Suprapubic skin (tissue), 4 donors: Measurements from ENCODE around the gene ANO9. TPM values are rescaled to one million over a fixed set of nuclear protein-coding genes. Genes with fewer than 3 reads are reported as not detected.

Experiments
- DNase-seq, 2 donors: peaks; one replicate each; pipeline ENCODE4 v3.0.0-alpha.2; 2019; ENCODE audit warnings: low spot score in 2 of 2
- H3K27ac ChIP-seq: fragments of 200-600 bp; sonication (generic); one replicate; pipeline ENCODE4 v1.5.1; 2019
- H3K27me3 ChIP-seq: fragments of 200-600 bp; sonication (generic); one replicate; pipeline ENCODE4 v1.5.1; 2019
- H3K36me3 ChIP-seq: fragments of 200-600 bp; sonication (generic); one replicate; pipeline ENCODE4 v1.5.1; 2019
- H3K4me1 ChIP-seq: fragments of 200-600 bp; sonication (generic); one replicate; pipeline ENCODE4 v1.5.1; 2019
- H3K4me3 ChIP-seq: fragments of 200-600 bp; sonication (generic); one replicate; pipeline ENCODE4 v1.5.1; 2019; ENCODE audit warnings: mild to moderate bottlenecking
- H3K9me3 ChIP-seq: fragments of 200-600 bp; sonication (generic); one replicate; pipeline ENCODE4 v1.5.1; 2019
- EP300 ChIP-seq: sonication (generic); formaldehyde crosslinking; IDR thresholded peaks from one replicate; pipeline ENCODE4 v1.6.1; 2017; ENCODE audit warnings: antibody characterized with exemption
- POLR2A ChIP-seq, 2 donors: fragments of 450-650 bp; IDR thresholded peaks; one replicate each; pipeline ENCODE4 v1.6.1; 2017; ENCODE audit warnings: antibody characterized with exemption in 2 of 2, mild to moderate bottlenecking in 2 of 2, moderate library complexity in 2 of 2
- POLR2AphosphoS5 ChIP-seq, 3 donors: sonication (generic); formaldehyde crosslinking; IDR thresholded peaks; one replicate each; pipeline ENCODE4 v1.6.1; 2017; ENCODE audit warnings: antibody characterized with exemption in 3 of 3
- WGBS: methylation state at CpG from one replicate; pipeline ENCODE4 v1.1.5; 2018; 5-methylcytosine and 5-hydroxymethylcytosine counted together
- total RNA-seq, 4 donors: library from RNA; depleted of rRNA; stranded (reverse); fragments of >200 nt; gene quantifications; one replicate each; pipeline ENCODE4 v1.1.0, GENCODE V29; 2016
- TF ChIP-seq, protein P1 (sequence below), 2 donors: fragments of 200-600 bp in 1 of 2; fragments of 450-650 bp in 1 of 2; sonication (generic) in 1 of 2; IDR thresholded peaks; one replicate each; pipeline ENCODE4 v1.5.1; 2016 to 2019; ENCODE audit warnings: antibody characterized with exemption in 2 of 2, mild to moderate bottlenecking in 1 of 2, moderate library complexity in 1 of 2

Gene ANO9
- total RNA-seq, 4 donors from 2014 or later = 76.8 to 166 (median 103) TPM

DNA sequence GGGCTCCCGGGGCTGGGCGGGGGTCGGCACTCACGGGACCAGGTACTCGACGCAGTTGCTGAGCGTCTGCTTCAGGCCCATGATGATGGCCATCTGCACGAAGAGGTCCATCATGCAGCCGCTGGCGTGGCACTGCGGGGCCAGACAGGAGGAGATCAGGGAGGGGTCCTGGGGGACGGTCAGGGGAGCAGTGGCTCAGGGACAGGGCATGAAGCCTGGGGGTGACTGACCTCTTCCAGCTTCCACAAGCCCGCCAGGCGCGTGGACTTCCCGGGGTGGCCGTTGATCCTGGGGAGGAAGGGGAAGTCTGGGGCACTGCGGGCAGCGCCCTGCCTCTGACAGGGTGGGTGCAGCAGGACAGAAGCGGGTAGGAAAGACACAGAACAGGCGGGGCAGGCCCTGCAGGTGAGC, 20.9 kb downstream of the ANO9 start:
- peaks cover 21% of the 10 kb centered on the region for H3K27me3 ChIP-seq
- no peak overlapping the region for H3K27ac ChIP-seq
- no peaks in the 10 kb centered on the region for H3K36me3 ChIP-seq
- whole genome bisulfite sequencing = 90% methylated on average over 21 of the region's 21 CpGs
- peaks cover 19% of the 10 kb centered on the region for H3K4me1 ChIP-seq
- no peak overlapping the region for H3K4me3 ChIP-seq
- no peaks in the 10 kb centered on the region for H3K9me3 ChIP-seq
- TF ChIP-seq, protein P1, sequence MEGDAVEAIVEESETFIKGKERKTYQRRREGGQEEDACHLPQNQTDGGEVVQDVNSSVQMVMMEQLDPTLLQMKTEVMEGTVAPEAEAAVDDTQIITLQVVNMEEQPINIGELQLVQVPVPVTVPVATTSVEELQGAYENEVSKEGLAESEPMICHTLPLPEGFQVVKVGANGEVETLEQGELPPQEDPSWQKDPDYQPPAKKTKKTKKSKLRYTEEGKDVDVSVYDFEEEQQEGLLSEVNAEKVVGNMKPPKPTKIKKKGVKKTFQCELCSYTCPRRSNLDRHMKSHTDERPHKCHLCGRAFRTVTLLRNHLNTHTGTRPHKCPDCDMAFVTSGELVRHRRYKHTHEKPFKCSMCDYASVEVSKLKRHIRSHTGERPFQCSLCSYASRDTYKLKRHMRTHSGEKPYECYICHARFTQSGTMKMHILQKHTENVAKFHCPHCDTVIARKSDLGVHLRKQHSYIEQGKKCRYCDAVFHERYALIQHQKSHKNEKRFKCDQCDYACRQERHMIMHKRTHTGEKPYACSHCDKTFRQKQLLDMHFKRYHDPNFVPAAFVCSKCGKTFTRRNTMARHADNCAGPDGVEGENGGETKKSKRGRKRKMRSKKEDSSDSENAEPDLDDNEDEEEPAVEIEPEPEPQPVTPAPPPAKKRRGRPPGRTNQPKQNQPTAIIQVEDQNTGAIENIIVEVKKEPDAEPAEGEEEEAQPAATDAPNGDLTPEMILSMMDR (IDR thresholded peaks at IDR 0.05) = no peak
- TF ChIP-seq EP300 (no peak), POLR2AphosphoS5 (IDR thresholded peaks at IDR 0.05) (no peak), POLR2A (IDR thresholded peaks at IDR 0.05) (no peak)
- no peak for DNase-seq

DNA sequence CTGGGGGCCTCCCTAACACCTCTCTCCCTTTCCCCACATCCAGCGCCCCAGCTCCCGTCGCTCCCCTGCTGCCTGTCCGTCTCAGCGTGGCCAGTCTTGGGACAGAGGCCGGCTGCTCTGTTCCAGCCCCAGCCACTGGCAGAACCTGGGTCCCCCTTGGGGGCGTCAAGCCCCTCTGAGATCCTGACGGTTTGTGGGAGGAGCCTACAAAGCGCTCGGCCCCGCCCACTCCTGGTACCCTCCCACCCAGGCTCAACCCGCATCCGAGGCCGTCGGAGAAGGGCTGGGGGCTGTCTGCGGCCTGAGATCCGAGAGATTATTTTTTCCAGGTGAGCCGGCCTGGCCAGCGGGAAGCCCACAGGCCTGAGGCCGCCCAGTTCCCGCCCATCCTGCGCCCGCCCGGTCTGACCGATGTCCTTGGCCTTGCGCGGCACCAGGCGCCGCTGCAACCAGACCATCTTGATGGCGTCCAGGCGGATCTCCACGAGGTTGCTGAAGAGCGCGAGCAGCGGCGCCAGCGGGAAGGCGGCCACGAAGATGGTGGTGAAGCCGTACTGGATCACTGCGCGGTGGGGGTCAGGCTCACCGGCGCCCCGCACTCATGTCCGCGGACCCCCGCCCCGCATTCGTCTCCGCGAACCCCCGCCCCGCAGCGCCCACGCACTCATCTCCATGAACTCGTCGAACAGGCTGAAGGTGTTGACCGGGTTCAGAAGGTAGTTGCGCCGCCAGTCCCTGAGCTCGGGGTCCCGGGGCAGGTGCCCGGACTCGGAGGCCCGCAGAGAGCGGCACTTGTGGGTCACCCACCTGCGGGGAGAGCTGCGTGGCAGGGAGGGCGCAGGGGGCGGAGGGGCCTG, 21.5 kb downstream of the ANO9 start:
- Histone ChIP-seq H3K36me3 (no peaks in the 10 kb centered on the region), H3K4me1 (peaks cover 23% of the 10 kb centered on the region), H3K9me3 (no peaks in the 10 kb centered on the region), H3K27ac (no peak overlapping the region), H3K27me3 (peaks cover 26% of the 10 kb centered on the region), H3K4me3 (no peak overlapping the region)
- WGBS = 76% methylated on average over 51 of the region's 71 CpGs
- TF ChIP-seq, protein P1 (IDR thresholded peaks at IDR 0.05) = no peak
- TF ChIP-seq POLR2A (IDR thresholded peaks at IDR 0.05) = no peak
- TF ChIP-seq EP300 = no peak
- no peak for TF ChIP-seq POLR2AphosphoS5 (IDR thresholded peaks at IDR 0.05)
- no peak for DNase-seq

DNA sequence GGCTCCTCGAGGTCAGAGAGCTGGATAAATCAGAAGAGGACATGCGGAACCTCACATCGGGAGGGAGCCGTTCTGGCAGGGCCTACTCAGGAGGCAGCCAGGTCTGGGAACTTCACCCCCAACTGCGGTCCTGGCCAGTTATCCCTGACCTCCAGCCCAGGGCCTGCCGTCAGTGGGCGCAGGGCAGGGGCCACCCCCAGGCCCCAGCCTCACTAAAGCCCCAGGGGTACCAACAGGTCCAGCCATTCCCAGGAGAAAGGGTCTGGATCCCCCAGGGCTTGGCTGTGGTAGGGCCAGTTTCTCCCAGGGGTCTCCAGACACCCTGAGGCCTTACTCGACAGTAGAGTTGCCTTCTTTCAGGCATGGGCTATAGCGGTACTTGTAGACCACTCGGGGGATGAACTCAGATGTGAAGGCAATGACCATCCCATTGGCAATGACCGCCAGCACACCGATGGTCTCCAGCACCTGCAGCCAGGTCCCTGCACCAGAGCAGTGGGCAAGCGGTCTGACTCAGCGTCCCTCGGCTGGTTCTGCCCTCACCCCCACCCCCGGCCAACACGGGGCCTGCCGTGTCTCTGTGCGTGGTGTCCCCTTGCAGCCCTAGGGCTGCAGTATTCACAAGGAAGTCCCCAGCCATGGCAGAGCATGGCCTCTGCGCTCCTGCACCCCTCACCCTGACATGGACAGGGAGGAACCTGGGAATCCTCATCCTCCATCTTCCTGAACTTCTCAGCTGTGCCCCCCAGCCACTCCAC, 22.4 kb downstream of the ANO9 start:
- H3K4me3 ChIP-seq = no peak overlapping the region
- H3K27me3 ChIP-seq = peaks cover 26% of the 10 kb centered on the region
- no peak overlapping the region for H3K27ac ChIP-seq
- 66% methylated on average over 9 of the region's 20 CpGs for WGBS
- H3K9me3 ChIP-seq = no peaks in the 10 kb centered on the region
- no peak for DNase-seq
- no peak for TF ChIP-seq EP300
- no peak for TF ChIP-seq POLR2A (IDR thresholded peaks at IDR 0.05)
- TF ChIP-seq POLR2AphosphoS5 (IDR thresholded peaks at IDR 0.05) = no peak
- TF ChIP-seq, protein P1 (IDR thresholded peaks at IDR 0.05) = no peak
- peaks cover 23% of the 10 kb centered on the region for H3K4me1 ChIP-seq
- no peaks in the 10 kb centered on the region for H3K36me3 ChIP-seq

DNA sequence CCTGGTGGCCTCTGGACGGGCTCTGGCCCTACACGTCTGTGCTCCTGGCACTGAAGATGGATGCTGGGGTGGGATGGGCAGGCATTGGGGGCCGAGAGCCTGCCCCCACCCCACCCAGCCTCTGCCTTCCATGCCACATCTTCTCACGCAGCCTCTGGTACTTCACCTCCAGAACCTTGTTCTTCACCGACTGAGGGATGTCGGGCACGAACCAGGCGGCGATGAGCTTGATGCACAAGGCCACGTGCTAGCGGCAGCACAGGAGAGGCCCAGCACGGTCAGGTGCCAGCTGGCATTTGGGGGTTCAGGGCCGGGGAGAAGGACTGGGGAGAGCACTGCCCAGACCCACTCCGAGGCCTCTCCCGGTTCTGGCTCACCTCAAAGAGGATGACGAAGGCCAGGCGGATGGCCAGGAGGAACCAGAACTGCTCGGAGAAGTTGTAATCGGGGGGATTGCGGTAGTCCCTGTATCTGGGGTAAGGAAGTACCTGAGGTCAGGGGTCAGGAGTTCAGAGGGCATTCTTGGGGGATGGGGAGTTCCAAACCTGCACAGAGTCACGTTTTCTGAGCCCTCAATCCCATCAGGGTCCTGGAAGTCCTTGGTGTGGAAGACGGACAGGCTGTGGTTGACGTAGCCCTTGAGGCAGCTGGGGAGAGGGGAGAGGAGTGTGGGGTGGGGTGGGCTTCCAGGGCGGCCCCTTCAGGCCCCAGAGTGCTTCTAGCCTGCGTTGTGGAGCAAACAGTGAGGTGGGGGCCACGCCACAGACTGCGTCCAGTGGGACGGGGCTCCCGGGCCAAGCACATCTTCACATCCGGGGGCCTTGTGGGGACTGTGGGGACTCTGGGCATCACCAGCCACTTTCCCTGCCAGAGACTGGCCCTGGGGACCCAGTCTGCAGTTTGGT, 23.2 kb downstream of the ANO9 start:
- WGBS = 88% methylated on average over 30 of the region's 30 CpGs
- Histone ChIP-seq H3K4me3 (no peak overlapping the region), H3K4me1 (peaks cover 23% of the 10 kb centered on the region), H3K9me3 (no peaks in the 10 kb centered on the region), H3K27ac (no peak overlapping the region), H3K36me3 (no peaks in the 10 kb centered on the region), H3K27me3 (peaks cover 26% of the 10 kb centered on the region)
- no peak for DNase-seq
- TF ChIP-seq EP300 = no peak
- no peak for TF ChIP-seq POLR2A (IDR thresholded peaks at IDR 0.05)
- TF ChIP-seq POLR2AphosphoS5 (IDR thresholded peaks at IDR 0.05) = no peak
- TF ChIP-seq, protein P1 (IDR thresholded peaks at IDR 0.05) = no peak
